GM19397 (cell line): Measurements from ENCODE around the gene CCL25.
"Not testable (repeated sequence)": the region's sequence is repeated elsewhere in the genome, so short reads cannot be mapped to it uniquely, and the experiment has no call there.

ENCODE experiments used
- ATAC-seq: cut with Tn5 transposase; IDR thresholded peaks from one replicate; pipeline ENCODE4 v1.9.1; 2021; ENCODE audit warnings: mild to moderate bottlenecking, moderate library complexity; ENCODE audit not compliant: unreplicated experiment

Gene CCL25

GRCh38 chr19:8084152-8084551 lies 31.6 kb downstream of the CCL25 start:
- ATAC-seq, result no peak

- no peak for ATAC-seq
These were observed 33.2 kb downstream of the CCL25 start for GRCh38 chr19:8085598-8086408.

- no peak for ATAC-seq
These were observed 34.3 kb downstream of the CCL25 start for GRCh38 chr19:8086849-8087248.

GRCh38 chr19:8087876-8088275 lies 35.3 kb downstream of the CCL25 start:
- no peak for ATAC-seq

- ATAC-seq, result no peak
These were observed 36.4 kb downstream of the CCL25 start for GRCh38 chr19:8088752-8089663.

- ATAC-seq, result no peak
These were observed 37.4 kb downstream of the CCL25 start for GRCh38 chr19:8089664-8090601.

GRCh38 chr19:8090950-8091349 lies 38.4 kb downstream of the CCL25 start:
- no peak for ATAC-seq

GRCh38 chr19:8093740-8094139 lies 41.2 kb downstream of the CCL25 start:
- no peak for ATAC-seq

GRCh38 chr19:8094336-8094735 lies 41.8 kb downstream of the CCL25 start:
- ATAC-seq, result no peak

- ATAC-seq, result no peak
These were observed 42.9 kb downstream of the CCL25 start for GRCh38 chr19:8095354-8095886.

GRCh38 chr19:8096071-8096470 lies 43.5 kb downstream of the CCL25 start:
- ATAC-seq, result no peak

- no peak for ATAC-seq
These were observed 44.6 kb downstream of the CCL25 start for GRCh38 chr19:8097198-8097597.

- no peak for ATAC-seq
These were observed 45.4 kb downstream of the CCL25 start for GRCh38 chr19:8097681-8098567.

GRCh38 chr19:8101311-8101710 lies 48.8 kb downstream of the CCL25 start:
- no peak for ATAC-seq

- ATAC-seq, result not testable (repeated sequence)
These were observed 49.4 kb downstream of the CCL25 start for GRCh38 chr19:8101910-8102309.

GRCh38 chr19:8105471-8105870 lies 52.9 kb downstream of the CCL25 start:
- no peak for ATAC-seq

GRCh38 chr19:8107301-8107903 lies 54.8 kb downstream of the CCL25 start:
- ATAC-seq, result no peak

- ATAC-seq, result no peak
These were observed 56.2 kb downstream of the CCL25 start for GRCh38 chr19:8108560-8109445.
